HEK293 (cell line): ENCODE data around the gene PTPRN2.

Experiments
- CTCF ChIA-PET: fragments of 350-600 bp; formaldehyde crosslinking; extraction: SDS; loops from one replicate; lab custom pipeline; 2021; ENCODE audit warnings: antibody characterized with exemption; lab: Yijun Ruan, JAX
- POLR2A ChIA-PET: fragments of 300-600 bp; formaldehyde crosslinking; extraction: SDS; loops from one replicate; lab custom pipeline; 2020; ENCODE audit warnings: antibody characterized with exemption, inconsistent platforms; lab: Yijun Ruan, JAX
- H3K27ac ChIP-seq: fragments of 200-500 bp; sonication (Bioruptor generic); 2 replicates; pipeline ENCODE4 v1.5.1; 2014; ENCODE audit warnings: low read depth, low read length, control low read depth, inconsistent platforms; ENCODE audit errors: extremely low read depth
- H3K36me3 ChIP-seq, 2 experiments: fragments of 200-500 bp in 1 of 2; sonication (Bioruptor generic) in 1 of 2; 1 replicate in 1 of 2; 2 replicates in 1 of 2; pipeline ENCODE4 v1.5.1; 2014 to 2017; ENCODE audit warnings: inconsistent platforms in 2 of 2, low read length in 2 of 2; ENCODE audit not compliant: control insufficient read depth in 2 of 2, insufficient read depth in 1 of 2
- H3K4me1 ChIP-seq: fragments of 200-500 bp; sonication (Bioruptor generic); 2 replicates; pipeline ENCODE4 v1.5.1; 2014; ENCODE audit warnings: mild to moderate bottlenecking, low read length, inconsistent platforms; ENCODE audit not compliant: control insufficient read depth, insufficient read depth
- H3K4me3 ChIP-seq: 2 replicates; pipeline ENCODE4 v1.5.1; 2011; ENCODE audit warnings: low read depth, mild to moderate bottlenecking, control low read depth, low read length, moderate library complexity
- H3K9me3 ChIP-seq: fragments of 200-500 bp; sonication (Bioruptor generic); 2 replicates; pipeline ENCODE4 v1.5.1; 2014; ENCODE audit warnings: low read depth, low read length, inconsistent platforms; ENCODE audit not compliant: control insufficient read depth, insufficient read depth
- BCL11A ChIP-seq: fragments of 450-650 bp; formaldehyde crosslinking; IDR thresholded peaks from 2 replicates; pipeline ENCODE4 v1.5.1; 2016; ENCODE audit warnings: low read depth, missing biosample characterization, missing genetic modification characterization
- BCL11B ChIP-seq: fragments of 450-650 bp; formaldehyde crosslinking; IDR thresholded peaks from 2 replicates; pipeline ENCODE4 v1.5.1; 2016; ENCODE audit warnings: low read depth, missing biosample characterization, missing genetic modification characterization
- ELK4 ChIP-seq: IDR thresholded peaks from 2 replicates; pipeline ENCODE4 v1.6.1; 2011; ENCODE audit warnings: mild to moderate bottlenecking, low read depth, low read length, borderline replicate concordance
- HOXA7 ChIP-seq: sonication (generic); formaldehyde crosslinking; IDR thresholded peaks from 2 replicates; pipeline ENCODE4 v1.8.1; 2022; ENCODE audit warnings: missing genetic modification reagents, borderline replicate concordance
- MZF1 ChIP-seq: fragments of 450-650 bp; formaldehyde crosslinking; IDR thresholded peaks from 2 replicates; pipeline ENCODE4 v1.5.1; 2017; ENCODE audit warnings: missing biosample characterization, missing genetic modification characterization, borderline replicate concordance
- PRDM1 ChIP-seq: fragments of 450-650 bp; formaldehyde crosslinking; IDR thresholded peaks from 2 replicates; pipeline ENCODE4; 2016; ENCODE audit warnings: missing biosample characterization, missing genetic modification characterization
- SP3 ChIP-seq: fragments of 450-650 bp; formaldehyde crosslinking; IDR thresholded peaks from 2 replicates; pipeline ENCODE4 v1.5.1; 2016; ENCODE audit warnings: missing biosample characterization, missing genetic modification characterization
- TSHZ1 ChIP-seq: fragments of 450-650 bp; formaldehyde crosslinking; IDR thresholded peaks from 2 replicates; pipeline ENCODE4 v1.5.1; 2016; ENCODE audit warnings: missing biosample characterization, missing genetic modification characterization, borderline replicate concordance
- ZBTB20 ChIP-seq: fragments of 450-650 bp; formaldehyde crosslinking; IDR thresholded peaks from 2 replicates; pipeline ENCODE4 v1.5.1; 2016; ENCODE audit warnings: missing biosample characterization, missing genetic modification characterization
- ZBTB21 ChIP-seq: fragments of 450-650 bp; formaldehyde crosslinking; IDR thresholded peaks from 2 replicates; pipeline ENCODE4 v1.5.1; 2017; ENCODE audit warnings: missing biosample characterization, missing genetic modification characterization
- ZBTB49 ChIP-seq: fragments of 450-650 bp; formaldehyde crosslinking; IDR thresholded peaks from 2 replicates; pipeline ENCODE4 v1.5.1; 2016; ENCODE audit warnings: missing biosample characterization, missing genetic modification characterization, low read depth
- ZNF18 ChIP-seq: fragments of 450-650 bp; formaldehyde crosslinking; IDR thresholded peaks from 2 replicates; pipeline ENCODE4 v1.5.1; 2016; ENCODE audit warnings: missing biosample characterization, missing genetic modification characterization
- ZNF184 ChIP-seq: fragments of 450-650 bp; IDR thresholded peaks from 2 replicates; pipeline ENCODE4 v1.5.1; 2018; ENCODE audit warnings: missing biosample characterization, mild to moderate bottlenecking, missing genetic modification characterization
- ZNF2 ChIP-seq: fragments of 450-650 bp; formaldehyde crosslinking; IDR thresholded peaks from 2 replicates; pipeline ENCODE4 v1.5.1; 2016; ENCODE audit warnings: missing biosample characterization, missing genetic modification characterization
- ZNF274 ChIP-seq, 2 experiments: fragments of 200-500 bp in 1 of 2; fragments of 450-650 bp in 1 of 2; sonication (Bioruptor generic) in 1 of 2; formaldehyde crosslinking in 1 of 2; IDR thresholded peaks; 2 replicates each; pipeline versions ENCODE4 v1.5.1 to v1.6.1; 2014 to 2016; ENCODE audit warnings: borderline replicate concordance in 1 of 2, inconsistent platforms in 1 of 2, low read length in 1 of 2, missing biosample characterization in 1 of 2, missing genetic modification characterization in 1 of 2
- ZNF341 ChIP-seq: fragments of 450-650 bp; formaldehyde crosslinking; IDR thresholded peaks from 2 replicates; pipeline ENCODE4; 2016; ENCODE audit warnings: low read depth, missing biosample characterization, missing genetic modification characterization
- ZNF391 ChIP-seq: fragments of 450-650 bp; formaldehyde crosslinking; IDR thresholded peaks from 2 replicates; pipeline ENCODE4 v1.5.1; 2016; ENCODE audit warnings: low read depth, missing biosample characterization, missing genetic modification characterization, borderline replicate concordance
- ZNF416 ChIP-seq: fragments of 450-650 bp; formaldehyde crosslinking; IDR thresholded peaks from 2 replicates; pipeline ENCODE4 v1.5.1; 2016; ENCODE audit warnings: missing biosample characterization, missing genetic modification characterization
- ZNF433 ChIP-seq: fragments of 450-650 bp; formaldehyde crosslinking; IDR thresholded peaks from 2 replicates; pipeline ENCODE4 v1.5.1; 2016; ENCODE audit warnings: missing biosample characterization, missing genetic modification characterization, low read depth
- ZNF473 ChIP-seq: fragments of 450-650 bp; formaldehyde crosslinking; IDR thresholded peaks from 2 replicates; pipeline ENCODE4 v1.5.1; 2017; ENCODE audit warnings: missing biosample characterization, missing genetic modification characterization
- ZNF621 ChIP-seq: fragments of 450-650 bp; formaldehyde crosslinking; IDR thresholded peaks from 2 replicates; pipeline ENCODE4 v1.5.1; 2017; ENCODE audit warnings: missing biosample characterization, missing genetic modification characterization
- ZNF654 ChIP-seq: fragments of 450-650 bp; formaldehyde crosslinking; IDR thresholded peaks from 2 replicates; pipeline ENCODE4 v1.5.1; 2016; ENCODE audit warnings: low read depth, missing biosample characterization, missing genetic modification characterization
- ZNF701 ChIP-seq: fragments of 450-650 bp; formaldehyde crosslinking; IDR thresholded peaks from 2 replicates; pipeline ENCODE4 v1.5.1; 2016; ENCODE audit warnings: missing biosample characterization, missing genetic modification characterization
- ZNF76 ChIP-seq: fragments of 450-650 bp; formaldehyde crosslinking; IDR thresholded peaks from 2 replicates; pipeline ENCODE4; 2016; ENCODE audit warnings: low read depth, missing biosample characterization, missing genetic modification characterization, borderline replicate concordance
- ZSCAN30 ChIP-seq: fragments of 450-650 bp; IDR thresholded peaks from 2 replicates; pipeline ENCODE4 v1.5.1; 2018; ENCODE audit warnings: missing biosample characterization, mild to moderate bottlenecking, missing genetic modification characterization, moderate library complexity

Gene PTPRN2

GRCh38 chr7:158476331-158476932 is 111.2 kb downstream of the PTPRN2 start:
- H3K36me3 ChIP-seq: no peaks in the 10 kb centered on the region
- CTCF ChIA-PET: no interaction called here
- POLR2A ChIA-PET: no interaction called here
- no peak overlapping the region for H3K27ac ChIP-seq
- H3K9me3 ChIP-seq: no peaks in the 10 kb centered on the region
- H3K4me1 ChIP-seq: no peaks in the 10 kb centered on the region
- TF ChIP-seq ZNF18 (no peak), SP3 (no peak), BCL11B (no peak), ZNF76 (no peak), MZF1 (tag by site-specific recombination) (no peak), ZBTB49 (tag by site-specific recombination) (no peak), TSHZ1 (tag by site-specific recombination) (no peak), ZBTB21 (tag by site-specific recombination) (no peak), PRDM1 (no peak), ZNF416 (tag by site-specific recombination) (no peak), ZNF391 (tag by site-specific recombination) (no peak), ELK4 (no peak), ZBTB20 (tag by site-specific recombination) (no peak), ZNF184 (no peak), BCL11A (tag by site-specific recombination) (no peak), ZNF473 (no peak)
- TF ChIP-seq, all 188 proteins: peak for 0
- no peak overlapping the region for H3K4me3 ChIP-seq

- ChIA-PET POLR2A (no interaction called here), CTCF (no interaction called here)
- Histone ChIP-seq H3K4me1 (no peaks in the 10 kb centered on the region), H3K36me3 (no peaks in the 10 kb centered on the region), H3K27ac (no peak overlapping the region), H3K9me3 (no peaks in the 10 kb centered on the region), H3K4me3 (no peak overlapping the region)
- no peak for TF ChIP-seq ZNF621 (tag by site-specific recombination)
- no peak for TF ChIP-seq HOXA7
- no peak for TF ChIP-seq ZBTB21 (tag by site-specific recombination)
- no peak for TF ChIP-seq ZNF433
- TF ChIP-seq ZNF701 (tag by site-specific recombination): no peak
- TF ChIP-seq ZNF2: no peak
- no peak for TF ChIP-seq ZSCAN30
- TF ChIP-seq ZNF341 (tag by site-specific recombination): no peak
- TF ChIP-seq ZNF654 (tag by site-specific recombination): no peak
- TF ChIP-seq ZNF274 (IDR thresholded peaks at IDR 0.05; ENCODE audit: low read length): no peak
- TF ChIP-seq ZNF274 (tag by site-specific recombination; IDR thresholded peaks at IDR 0.05; ENCODE audit: borderline replicate concordance): no peak
Observed at GRCh38 chr7:158475679-158476052, 112.0 kb downstream of the PTPRN2 start.
